Subcutaneous abdominal adipose tissue (tissue), 5 donors: ENCODE measurements around the gene XRCC1.

ENCODE experiments used
- H3K27ac ChIP-seq: one replicate; pipeline ENCODE4 v1.7.0; 2013; ENCODE audit warnings: low read depth, mild to moderate bottlenecking, inconsistent platforms, low read length, moderate library complexity
- H3K27me3 ChIP-seq, 5 donors: one replicate each; pipeline ENCODE4 v1.7.0; 2013; ENCODE audit warnings: low read length in 5 of 5, inconsistent platforms in 1 of 5; ENCODE audit not compliant: control insufficient read depth in 5 of 5, insufficient read depth in 4 of 5
- H3K36me3 ChIP-seq, 5 donors: one replicate each; pipeline ENCODE4 v1.7.0; 2013; ENCODE audit warnings: low read length in 5 of 5; ENCODE audit not compliant: control insufficient read depth in 5 of 5, insufficient read depth in 5 of 5
- H3K4me1 ChIP-seq, 5 donors: one replicate each; pipeline ENCODE4 v1.7.0; 2013; ENCODE audit warnings: low read length in 5 of 5, mild to moderate bottlenecking in 3 of 5, moderate library complexity in 1 of 5; ENCODE audit not compliant: control insufficient read depth in 5 of 5, insufficient read depth in 5 of 5
- H3K4me3 ChIP-seq, 5 donors: one replicate each; pipeline ENCODE4 v1.7.0; 2013; ENCODE audit warnings: low read length in 5 of 5, low read depth in 1 of 5
- H3K9ac ChIP-seq, 5 donors: one replicate each; pipeline ENCODE4 v1.7.0; 2013; ENCODE audit warnings: low read length in 5 of 5, mild to moderate bottlenecking in 4 of 5, moderate library complexity in 3 of 5
- H3K9me3 ChIP-seq, 5 donors: one replicate each; pipeline ENCODE4 v1.7.0; 2013; ENCODE audit warnings: low read length in 5 of 5; ENCODE audit not compliant: control insufficient read depth in 5 of 5
- donor health status: healthy.
- donor health status: healthy.
- donor health status: healthy.
- donor health status: healthy.
- donor health status: healthy.

The XRCC1 gene

DNA sequence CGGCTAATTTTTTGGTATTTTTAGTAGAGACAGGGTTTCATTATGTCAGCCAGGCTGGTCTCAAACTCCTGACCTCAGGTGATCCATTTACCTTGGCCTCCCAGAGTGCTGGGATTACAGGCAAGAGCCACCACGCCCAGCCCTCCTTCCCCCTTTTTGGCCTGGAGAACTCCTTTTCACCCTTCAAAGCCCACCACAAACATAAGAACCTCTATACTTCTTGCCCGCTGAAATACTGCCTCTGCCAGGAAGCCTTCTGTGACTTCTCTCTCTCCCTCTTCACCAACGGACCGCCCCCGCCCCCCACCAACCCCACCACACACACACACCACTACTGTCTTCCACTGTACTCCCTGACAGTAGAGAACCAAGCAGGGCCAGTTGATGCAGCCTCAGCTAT lies 41.6 kb upstream of the XRCC1 start:
- Histone ChIP-seq H3K9me3 (no peaks in the 10 kb centered on the region), H3K36me3 (peaks cover 2 to 24% (median 21%) of the 10 kb centered on the region in 5 donors), H3K4me3 (no peak overlapping the region), H3K27me3 (no peaks in the 10 kb centered on the region), H3K4me1 (peaks cover 0 to 23% (median 20%) of the 10 kb centered on the region in 5 donors), H3K27ac (no peak overlapping the region), H3K9ac (no peak overlapping the region)

- Histone ChIP-seq H3K4me1 (peaks cover 0 to 23% (median 20%) of the 10 kb centered on the region in 5 donors), H3K9ac (no peak overlapping the region), H3K9me3 (no peaks in the 10 kb centered on the region), H3K27me3 (no peaks in the 10 kb centered on the region), H3K36me3 (peaks cover 2 to 29% (median 26%) of the 10 kb centered on the region in 5 donors), H3K27ac (no peak overlapping the region), H3K4me3 (no peak overlapping the region)
Measured at GRCh38 chr19:43616306-43616705, 41.0 kb upstream of the XRCC1 start.

DNA sequence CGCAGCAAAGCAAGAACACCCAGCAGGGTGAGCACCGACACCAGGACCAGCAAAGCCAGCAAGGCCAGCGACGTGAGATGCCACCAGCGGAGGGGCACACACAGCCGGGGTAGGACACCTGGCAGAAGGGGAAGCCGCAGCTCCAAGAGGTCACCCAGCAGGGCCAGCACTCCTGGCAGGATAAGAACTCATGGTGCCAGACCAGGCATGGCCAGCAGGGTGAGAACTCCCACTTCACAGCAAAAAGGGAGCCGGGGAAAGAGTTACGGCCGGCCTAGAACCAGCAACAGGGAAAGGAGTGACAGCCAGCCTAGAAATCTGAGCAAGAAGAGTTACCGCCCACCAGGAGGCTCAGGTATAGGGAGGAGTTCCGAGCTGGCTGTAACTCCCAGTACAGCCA lies 37.0 kb upstream of the XRCC1 start:
- no peaks in the 10 kb centered on the region for H3K9me3 ChIP-seq
- no peak overlapping the region for H3K4me3 ChIP-seq
- no peak overlapping the region for H3K27ac ChIP-seq
- peaks cover 2 to 41% (median 32%) of the 10 kb centered on the region in 5 donors for H3K36me3 ChIP-seq
- no peak overlapping the region for H3K9ac ChIP-seq
- no peaks in the 10 kb centered on the region for H3K27me3 ChIP-seq
- H3K4me1 ChIP-seq: no peaks in the 10 kb centered on the region

DNA sequence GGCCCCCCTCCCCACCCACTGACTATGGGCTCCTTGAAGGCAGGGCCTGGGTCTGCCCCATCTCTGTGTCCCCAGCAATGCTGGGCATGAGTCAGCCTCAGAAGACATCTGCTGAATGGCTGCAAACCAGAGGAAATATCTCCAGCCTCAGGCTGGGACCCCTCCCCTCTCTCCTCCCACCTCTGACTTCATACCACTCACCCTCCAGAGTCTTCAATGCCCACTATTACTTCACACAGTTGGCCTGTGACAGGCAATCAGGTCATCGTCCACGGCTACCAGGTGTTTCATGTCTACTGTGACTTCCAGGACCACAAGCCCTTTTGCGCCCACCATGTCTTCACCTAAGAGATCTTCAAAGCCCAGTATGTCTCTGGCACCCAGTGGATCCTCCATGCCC lies 36.5 kb upstream of the XRCC1 start, which contains the start of gene SRRM5:
TSS of gene SRRM5 (plus strand) at position 301 of the 400 bp plus-strand sequence. CDS start at position 335, 34 bp downstream.
- peaks cover 2 to 43% (median 34%) of the 10 kb centered on the region in 5 donors for H3K36me3 ChIP-seq

DNA sequence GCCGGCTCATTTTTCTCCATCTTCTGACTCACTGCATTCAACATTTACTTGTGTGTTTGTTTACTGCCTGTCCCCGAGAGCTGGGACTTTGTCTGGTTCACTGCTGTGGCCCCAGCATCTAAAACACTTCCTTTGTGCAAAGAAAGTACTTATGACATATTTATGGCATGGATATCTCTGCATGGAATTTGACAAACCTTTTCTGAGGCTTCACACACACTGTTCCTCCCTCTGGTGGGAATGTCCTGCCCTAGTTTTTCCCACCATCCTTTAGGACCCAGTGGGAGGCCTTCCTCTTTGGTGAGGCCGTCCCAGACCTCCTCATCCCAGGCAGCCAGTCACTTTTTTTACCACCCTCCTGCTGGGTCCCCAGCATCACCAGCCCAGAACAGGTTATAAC lies 35.2 kb upstream of the XRCC1 start:
- H3K4me1 ChIP-seq: no peaks in the 10 kb centered on the region
- H3K9me3 ChIP-seq: no peaks in the 10 kb centered on the region
- H3K9ac ChIP-seq: no peak overlapping the region
- H3K4me3 ChIP-seq: no peak overlapping the region
- peaks cover 0 to 45% (median 37%) of the 10 kb centered on the region in 5 donors for H3K36me3 ChIP-seq
- H3K27me3 ChIP-seq: no peaks in the 10 kb centered on the region
- no peak overlapping the region for H3K27ac ChIP-seq

More for the DNA sequence above, 36.5 kb upstream of the XRCC1 start, which contains the start of gene SRRM5:
- Histone ChIP-seq H3K4me1 (no peaks in the 10 kb centered on the region), H3K9me3 (no peaks in the 10 kb centered on the region), H3K27me3 (no peaks in the 10 kb centered on the region), H3K27ac (no peak within 1 kb of the TSS), H3K9ac (no peak within 1 kb of the TSS), H3K4me3 (no peak within 1 kb of the TSS)

DNA sequence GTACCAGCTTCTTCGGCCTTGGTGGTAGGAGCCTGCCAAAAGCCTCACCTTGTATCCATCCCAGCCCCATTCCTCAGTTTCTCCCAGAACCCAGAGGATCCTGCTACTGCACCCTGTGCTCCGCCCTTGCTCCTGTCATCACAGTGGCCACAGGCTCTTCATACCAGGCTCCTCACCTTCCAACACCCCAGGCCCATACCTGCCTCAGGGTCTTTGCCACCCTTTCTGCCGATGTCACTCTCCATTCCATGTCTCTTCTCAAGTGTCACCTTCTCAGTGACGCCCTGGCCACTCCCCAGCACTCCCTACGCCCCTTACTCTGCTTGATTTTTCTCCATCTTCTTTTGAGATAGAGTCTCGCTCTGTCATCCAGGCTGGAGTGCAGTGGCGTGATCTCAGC lies 34.5 kb upstream of the XRCC1 start:
- no peak overlapping the region for H3K9ac ChIP-seq
- peaks cover 0 to 45% (median 37%) of the 10 kb centered on the region in 5 donors for H3K36me3 ChIP-seq
- no peak overlapping the region for H3K4me3 ChIP-seq
- H3K27me3 ChIP-seq: no peaks in the 10 kb centered on the region
- H3K4me1 ChIP-seq: no peaks in the 10 kb centered on the region
- no peaks in the 10 kb centered on the region for H3K9me3 ChIP-seq
- no peak overlapping the region for H3K27ac ChIP-seq

- H3K36me3 ChIP-seq: peaks cover 0 to 35% (median 24%) of the 10 kb centered on the region in 5 donors
Measured at GRCh38 chr19:43607238-43608205, 32.2 kb upstream of the XRCC1 start.

GRCh38 chr19:43606569-43607229 lies 31.4 kb upstream of the XRCC1 start:
- Histone ChIP-seq H3K9me3 (no peaks in the 10 kb centered on the region), H3K36me3 (peaks cover 0 to 34% (median 22%) of the 10 kb centered on the region in 5 donors), H3K4me3 (no peak overlapping the region), H3K27me3 (no peaks in the 10 kb centered on the region), H3K4me1 (no peaks in the 10 kb centered on the region), H3K9ac (no peak overlapping the region), H3K27ac (no peak overlapping the region)

More at GRCh38 chr19:43607238-43608205, 32.2 kb upstream of the XRCC1 start:
- Histone ChIP-seq H3K27me3 (no peaks in the 10 kb centered on the region), H3K27ac (no peak overlapping the region), H3K4me1 (no peaks in the 10 kb centered on the region), H3K9me3 (no peaks in the 10 kb centered on the region), H3K9ac (no peak overlapping the region), H3K4me3 (no peak overlapping the region)

GRCh38 chr19:43605875-43606568 lies 30.7 kb upstream of the XRCC1 start:
- no peaks in the 10 kb centered on the region for H3K27me3 ChIP-seq
- H3K27ac ChIP-seq: no peak overlapping the region
- H3K4me1 ChIP-seq: no peaks in the 10 kb centered on the region
- peak overlapping the region in 1 of 5 donors; percentile 30 for H3K9ac ChIP-seq
- no peak overlapping the region for H3K4me3 ChIP-seq
- no peaks in the 10 kb centered on the region for H3K9me3 ChIP-seq
- H3K36me3 ChIP-seq: peaks cover 0 to 33% (median 25%) of the 10 kb centered on the region in 5 donors
